ENCODE results near the gene RBAK. TPM values are rescaled to one million over a fixed set of nuclear protein-coding genes. Genes with fewer than 3 reads are reported as not detected.
"Not testable (repeated sequence)": the region's sequence is repeated elsewhere in the genome, so short reads cannot be mapped to it uniquely, and the experiment has no call there.

The RBAK gene
- total RNA-seq, 2 experiments from 2014 or later = 5.6 to 6.5 TPM

GRCh38 chr7:5063698-5064097 lies 18.0 kb downstream of the RBAK start:
- CTCF ChIA-PET = interaction anchor here (1.3 kb wide), 1 partner anchor 90 kb away, joined by 4 read pairs; no protein-coding TSS in a partner anchor
- Mint-ChIP-seq H3K4me3 (no peak overlapping the region), H3K9me3 (peaks cover 79% of the 10 kb centered on the region), H3K36me3 (ENCODE audit: low read depth) (peaks cover 92% of the 10 kb centered on the region), H3K27ac (no peak overlapping the region), H3K27me3 (ENCODE audit: low read depth) (no peaks in the 10 kb centered on the region), H3K4me1 (ENCODE audit: low read depth) (no peaks in the 10 kb centered on the region)
- intact Hi-C loops (cut with micrococcal nuclease) = no loop called here
- DNase-seq = no peak

- H3K4me1 Mint-ChIP-seq (ENCODE audit: low read depth) = no peaks in the 10 kb centered on the region
- intact Hi-C loops (cut with micrococcal nuclease) = no loop called here
- H3K27me3 Mint-ChIP-seq (ENCODE audit: low read depth) = no peaks in the 10 kb centered on the region
- CTCF ChIA-PET = interaction anchor here (1.3 kb wide), 1 partner anchor 90 kb away, joined by 4 read pairs; no protein-coding TSS in a partner anchor
- H3K9me3 Mint-ChIP-seq = peaks cover 80% of the 10 kb centered on the region
- no peak for DNase-seq
- no peak overlapping the region for H3K4me3 Mint-ChIP-seq
- H3K27ac Mint-ChIP-seq = peak overlapping the region; percentile 56
- H3K36me3 Mint-ChIP-seq (ENCODE audit: low read depth) = peaks cover 89% of the 10 kb centered on the region
Observed at GRCh38 chr7:5064391-5065106, 18.9 kb downstream of the RBAK start.

GRCh38 chr7:5065107-5065407 lies 19.4 kb downstream of the RBAK start:
- DNase-seq = no peak
- Mint-ChIP-seq H3K4me1 (ENCODE audit: low read depth) (no peaks in the 10 kb centered on the region), H3K36me3 (ENCODE audit: low read depth) (peaks cover 86% of the 10 kb centered on the region), H3K27ac (no peak overlapping the region), H3K9me3 (peaks cover 82% of the 10 kb centered on the region), H3K27me3 (ENCODE audit: low read depth) (no peaks in the 10 kb centered on the region), H3K4me3 (no peak overlapping the region)
- CTCF ChIA-PET = no interaction called here
- intact Hi-C loops (cut with micrococcal nuclease) = no loop called here

- peaks cover 8% of the 10 kb centered on the region for H3K4me1 Mint-ChIP-seq (ENCODE audit: low read depth)
- no peak for DNase-seq
- no peak overlapping the region for H3K4me3 Mint-ChIP-seq
- peaks cover 59% of the 10 kb centered on the region for H3K36me3 Mint-ChIP-seq (ENCODE audit: low read depth)
- CTCF ChIA-PET = no interaction called here
- H3K9me3 Mint-ChIP-seq = peaks cover 71% of the 10 kb centered on the region
- no peak overlapping the region for H3K27ac Mint-ChIP-seq
- peaks cover 16% of the 10 kb centered on the region for H3K27me3 Mint-ChIP-seq (ENCODE audit: low read depth)
- intact Hi-C loops (cut with micrococcal nuclease) = no loop called here
Observed at GRCh38 chr7:5068521-5068920, 22.9 kb downstream of the RBAK start.

- Mint-ChIP-seq H3K27ac (no peak overlapping the region), H3K4me3 (no peak overlapping the region), H3K9me3 (peaks cover 55% of the 10 kb centered on the region), H3K27me3 (ENCODE audit: low read depth) (peaks cover 19% of the 10 kb centered on the region), H3K36me3 (ENCODE audit: low read depth) (peaks cover 42% of the 10 kb centered on the region), H3K4me1 (ENCODE audit: low read depth) (peaks cover 8% of the 10 kb centered on the region)
- no peak for DNase-seq
- CTCF ChIA-PET = interaction anchor here (1.6 kb wide), 1 partner anchor 15 kb away, joined by 4 read pairs; no protein-coding TSS in a partner anchor
- intact Hi-C loops (cut with micrococcal nuclease) = no loop called here
Observed at GRCh38 chr7:5070206-5070605, 24.5 kb downstream of the RBAK start.

GRCh38 chr7:5075187-5075586 lies 29.5 kb downstream of the RBAK start:
- H3K27me3 Mint-ChIP-seq (ENCODE audit: low read depth) = peaks cover 28% of the 10 kb centered on the region
- H3K4me1 Mint-ChIP-seq (ENCODE audit: low read depth); intact Hi-C loops (cut with micrococcal nuclease); DNase-seq; H3K36me3 Mint-ChIP-seq (ENCODE audit: low read depth); H3K27ac Mint-ChIP-seq; H3K4me3 Mint-ChIP-seq: not testable (repeated sequence)
- CTCF ChIA-PET = interaction anchor here (0.7 kb wide), 1 partner anchor 17 kb away, joined by 3 read pairs; no protein-coding TSS in a partner anchor
- H3K9me3 Mint-ChIP-seq = peaks cover 10% of the 10 kb centered on the region

- peaks cover 14% of the 10 kb centered on the region for H3K27me3 Mint-ChIP-seq (ENCODE audit: low read depth)
- no peaks in the 10 kb centered on the region for H3K9me3 Mint-ChIP-seq
- no peak for DNase-seq
- intact Hi-C loops (cut with micrococcal nuclease) = no loop called here
- no peak overlapping the region for H3K27ac Mint-ChIP-seq
- CTCF ChIA-PET = no interaction called here
- no peaks in the 10 kb centered on the region for H3K4me1 Mint-ChIP-seq (ENCODE audit: low read depth)
- no peaks in the 10 kb centered on the region for H3K36me3 Mint-ChIP-seq (ENCODE audit: low read depth)
- no peak overlapping the region for H3K4me3 Mint-ChIP-seq
Observed at GRCh38 chr7:5077740-5078139, 32.1 kb downstream of the RBAK start.

- peaks cover 2% of the 10 kb centered on the region for H3K4me1 Mint-ChIP-seq (ENCODE audit: low read depth)
- CTCF ChIA-PET = interaction anchor here (3.2 to 5.5 kb wide), 2 partner anchors 110 to 284 kb away, joined by 24 to 62 read pairs; no protein-coding TSS in a partner anchor
- intact Hi-C loops (cut with micrococcal nuclease) = no loop called here
Observed at GRCh38 chr7:5082806-5083205, 37.1 kb downstream of the RBAK start.

GRCh38 chr7:5083311-5083711 lies 37.7 kb downstream of the RBAK start:
- H3K4me1 Mint-ChIP-seq (ENCODE audit: low read depth) = peaks cover 2% of the 10 kb centered on the region
- no peak for DNase-seq
- H3K9me3 Mint-ChIP-seq = no peaks in the 10 kb centered on the region
- intact Hi-C loops (cut with micrococcal nuclease) = no loop called here
- H3K27me3 Mint-ChIP-seq (ENCODE audit: low read depth) = peaks cover 8% of the 10 kb centered on the region
- no peaks in the 10 kb centered on the region for H3K36me3 Mint-ChIP-seq (ENCODE audit: low read depth)
- CTCF ChIA-PET = interaction anchor here (1.2 to 5.5 kb wide), 3 partner anchors 110 to 284 kb away, joined by 8 to 62 read pairs (median 24); no protein-coding TSS in a partner anchor
- no peak overlapping the region for H3K27ac Mint-ChIP-seq
- H3K4me3 Mint-ChIP-seq = no peak overlapping the region

More at GRCh38 chr7:5082806-5083205, 37.1 kb downstream of the RBAK start:
- Mint-ChIP-seq H3K27ac (no peak overlapping the region), H3K4me3 (no peak overlapping the region), H3K27me3 (ENCODE audit: low read depth) (peaks cover 8% of the 10 kb centered on the region), H3K9me3 (no peaks in the 10 kb centered on the region), H3K36me3 (ENCODE audit: low read depth) (no peaks in the 10 kb centered on the region)
- no peak for DNase-seq

- Mint-ChIP-seq H3K27me3 (ENCODE audit: low read depth) (peaks cover 5% of the 10 kb centered on the region), H3K9me3 (no peaks in the 10 kb centered on the region), H3K27ac (no peak overlapping the region), H3K36me3 (ENCODE audit: low read depth) (no peaks in the 10 kb centered on the region), H3K4me3 (no peak overlapping the region), H3K4me1 (ENCODE audit: low read depth) (peaks cover 2% of the 10 kb centered on the region)
- DNase-seq = no peak
- intact Hi-C loops (cut with micrococcal nuclease) = no loop called here
- CTCF ChIA-PET = interaction anchor here (0.6 to 5.5 kb wide), 9 partner anchors 17 to 287 kb away, joined by 3 to 62 read pairs (median 5); partner anchors contain the start of gene RBAK
Observed at GRCh38 chr7:5086256-5086655, 40.6 kb downstream of the RBAK start.

GRCh38 chr7:5088228-5088833 lies 42.7 kb downstream of the RBAK start:
- H3K27ac Mint-ChIP-seq; H3K36me3 Mint-ChIP-seq (ENCODE audit: low read depth); H3K27me3 Mint-ChIP-seq (ENCODE audit: low read depth); H3K4me3 Mint-ChIP-seq; DNase-seq; H3K9me3 Mint-ChIP-seq; H3K4me1 Mint-ChIP-seq (ENCODE audit: low read depth): not testable (repeated sequence)
- intact Hi-C loops (cut with micrococcal nuclease) = loop anchor here (1.0 kb wide), 1 partner anchor 294 kb away; no protein-coding TSS in a partner anchor
- CTCF ChIA-PET = interaction anchor here (0.6 to 5.5 kb wide), 6 partner anchors 12 to 290 kb away, joined by 3 to 62 read pairs (median 4); no protein-coding TSS in a partner anchor

- intact Hi-C loops (cut with micrococcal nuclease) = loop anchor here (1.0 kb wide), 1 partner anchor 295 kb away; no protein-coding TSS in a partner anchor
- H3K4me3 Mint-ChIP-seq = no peak overlapping the region
- H3K4me1 Mint-ChIP-seq (ENCODE audit: low read depth) = peaks cover 2% of the 10 kb centered on the region
- peaks cover under 1% of the 10 kb centered on the region for H3K36me3 Mint-ChIP-seq (ENCODE audit: low read depth)
- DNase-seq = no peak
- no peak overlapping the region for H3K27ac Mint-ChIP-seq
- peaks cover 7% of the 10 kb centered on the region for H3K9me3 Mint-ChIP-seq
- CTCF ChIA-PET = interaction anchor here (0.6 to 1.2 kb wide), 6 partner anchors 11 to 290 kb away, joined by 3 to 4 read pairs (median 4); no protein-coding TSS in a partner anchor
- H3K27me3 Mint-ChIP-seq (ENCODE audit: low read depth) = peaks cover 5% of the 10 kb centered on the region
Observed at GRCh38 chr7:5088906-5089305, 43.2 kb downstream of the RBAK start.

All from activated naive CD4-positive, alpha-beta T cell treated with anti-CD3 and anti-CD28 coated beads for 36 hours (primary cell).